ENCODE measurements around the gene PET100.

PET100 gene

DNA sequence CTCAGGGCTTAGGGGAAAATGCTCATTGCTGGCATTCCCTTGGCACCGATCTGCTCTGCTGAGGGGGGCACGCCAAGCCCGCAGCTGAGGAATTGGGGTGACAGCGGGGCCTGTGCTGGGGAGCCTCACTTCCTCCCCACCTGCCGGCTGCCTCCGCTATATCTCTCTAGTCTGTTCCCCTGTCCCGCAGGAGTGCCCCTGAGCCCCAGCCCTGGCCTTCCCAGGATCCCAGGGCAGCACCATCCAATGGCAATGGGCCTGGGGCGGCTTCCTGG, 16.8 kb downstream of the PET100 start:
- no peaks in the 10 kb centered on the region for H3K9me2 ChIP-seq (replicated peaks; ENCODE audit: control insufficient read depth, low read length)
- H3K4me2 ChIP-seq (ENCODE audit: low read length): no peak overlapping the region
- TF ChIP-seq EZH2phosphoT487 (IDR thresholded peaks at IDR 0.05; ENCODE audit: borderline replicate concordance, low read length): no peak
- TF ChIP-seq, protein P1, sequence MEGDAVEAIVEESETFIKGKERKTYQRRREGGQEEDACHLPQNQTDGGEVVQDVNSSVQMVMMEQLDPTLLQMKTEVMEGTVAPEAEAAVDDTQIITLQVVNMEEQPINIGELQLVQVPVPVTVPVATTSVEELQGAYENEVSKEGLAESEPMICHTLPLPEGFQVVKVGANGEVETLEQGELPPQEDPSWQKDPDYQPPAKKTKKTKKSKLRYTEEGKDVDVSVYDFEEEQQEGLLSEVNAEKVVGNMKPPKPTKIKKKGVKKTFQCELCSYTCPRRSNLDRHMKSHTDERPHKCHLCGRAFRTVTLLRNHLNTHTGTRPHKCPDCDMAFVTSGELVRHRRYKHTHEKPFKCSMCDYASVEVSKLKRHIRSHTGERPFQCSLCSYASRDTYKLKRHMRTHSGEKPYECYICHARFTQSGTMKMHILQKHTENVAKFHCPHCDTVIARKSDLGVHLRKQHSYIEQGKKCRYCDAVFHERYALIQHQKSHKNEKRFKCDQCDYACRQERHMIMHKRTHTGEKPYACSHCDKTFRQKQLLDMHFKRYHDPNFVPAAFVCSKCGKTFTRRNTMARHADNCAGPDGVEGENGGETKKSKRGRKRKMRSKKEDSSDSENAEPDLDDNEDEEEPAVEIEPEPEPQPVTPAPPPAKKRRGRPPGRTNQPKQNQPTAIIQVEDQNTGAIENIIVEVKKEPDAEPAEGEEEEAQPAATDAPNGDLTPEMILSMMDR (IDR thresholded peaks at IDR 0.05; ENCODE audit: low read depth, low read length, poor library complexity, severe bottlenecking): no peak
- H3K27me3 ChIP-seq (ENCODE audit: control insufficient read depth, low read length): no peaks in the 10 kb centered on the region
- H3K9me3 ChIP-seq (ENCODE audit: control insufficient read depth, insufficient read depth, low read length): no peaks in the 10 kb centered on the region
- H3K79me2 ChIP-seq (ENCODE audit: control insufficient read depth, low read length): no peaks in the 10 kb centered on the region
- no peaks in the 10 kb centered on the region for H4K20me1 ChIP-seq (ENCODE audit: control insufficient read depth, insufficient read depth, low read depth, low read length)
- H3K36me3 ChIP-seq (ENCODE audit: control insufficient read depth, low read length): peaks cover 3% of the 10 kb centered on the region; the same call in 1 of the 2 replicates
- H3F3A ChIP-seq (ENCODE audit: control insufficient read depth, insufficient read depth): 0 out of 2 replicates have a peak, but pooled peaks cover 3% of the 10 kb centered on the region
- peaks cover 40% of the 10 kb centered on the region for H3K4me1 ChIP-seq (ENCODE audit: control insufficient read depth, low read length)
- H3K27ac ChIP-seq (ENCODE audit: low read depth, low read length): no peak overlapping the region
- no peak overlapping the region for H3K4me3 ChIP-seq (ENCODE audit: low read length)

DNA sequence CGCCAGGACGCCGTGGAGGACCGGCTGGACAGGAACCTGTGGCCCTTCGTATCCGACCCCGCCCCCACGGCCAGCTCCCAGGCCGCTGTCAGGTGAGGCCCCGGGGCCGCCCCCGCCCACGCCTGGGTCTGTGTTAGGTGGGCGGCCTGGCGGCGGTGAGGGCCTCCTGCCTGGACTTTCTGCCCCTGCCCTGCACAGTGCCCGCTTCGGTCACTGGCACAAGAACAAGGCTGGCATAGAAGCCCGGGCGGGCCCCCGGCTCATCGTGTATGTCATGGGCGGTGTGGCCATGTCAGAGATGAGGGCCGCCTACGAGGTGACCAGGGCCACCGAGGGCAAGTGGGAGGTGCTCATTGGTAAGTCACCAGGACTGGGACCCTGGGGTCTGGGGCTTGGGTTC, 17.6 kb downstream of the PET100 start:
- H3K27me3 ChIP-seq (ENCODE audit: control insufficient read depth, low read length): no peaks in the 10 kb centered on the region
- no peak overlapping the region for H3K4me3 ChIP-seq (ENCODE audit: low read length)
- peaks cover 41% of the 10 kb centered on the region for H3K4me1 ChIP-seq (ENCODE audit: control insufficient read depth, low read length)
- 0 out of 2 replicates have a peak, but pooled peaks cover 3% of the 10 kb centered on the region for H3F3A ChIP-seq (ENCODE audit: control insufficient read depth, insufficient read depth)
- no peaks in the 10 kb centered on the region for H3K9me2 ChIP-seq (replicated peaks; ENCODE audit: control insufficient read depth, low read length)
- H4K20me1 ChIP-seq (ENCODE audit: control insufficient read depth, insufficient read depth, low read depth, low read length): no peaks in the 10 kb centered on the region
- H3K4me2 ChIP-seq (ENCODE audit: low read length): no peak overlapping the region
- H3K36me3 ChIP-seq (ENCODE audit: control insufficient read depth, low read length): peaks cover 3% of the 10 kb centered on the region; the same call in 1 of the 2 replicates
- TF ChIP-seq, protein P1 (IDR thresholded peaks at IDR 0.05; ENCODE audit: low read depth, low read length, poor library complexity, severe bottlenecking): no peak
- TF ChIP-seq EZH2phosphoT487 (IDR thresholded peaks at IDR 0.05; ENCODE audit: borderline replicate concordance, low read length): no peak
- no peaks in the 10 kb centered on the region for H3K9me3 ChIP-seq (ENCODE audit: control insufficient read depth, insufficient read depth, low read length)
- no peaks in the 10 kb centered on the region for H3K79me2 ChIP-seq (ENCODE audit: control insufficient read depth, low read length)
- no peak overlapping the region for H3K27ac ChIP-seq (ENCODE audit: low read depth, low read length)

DNA sequence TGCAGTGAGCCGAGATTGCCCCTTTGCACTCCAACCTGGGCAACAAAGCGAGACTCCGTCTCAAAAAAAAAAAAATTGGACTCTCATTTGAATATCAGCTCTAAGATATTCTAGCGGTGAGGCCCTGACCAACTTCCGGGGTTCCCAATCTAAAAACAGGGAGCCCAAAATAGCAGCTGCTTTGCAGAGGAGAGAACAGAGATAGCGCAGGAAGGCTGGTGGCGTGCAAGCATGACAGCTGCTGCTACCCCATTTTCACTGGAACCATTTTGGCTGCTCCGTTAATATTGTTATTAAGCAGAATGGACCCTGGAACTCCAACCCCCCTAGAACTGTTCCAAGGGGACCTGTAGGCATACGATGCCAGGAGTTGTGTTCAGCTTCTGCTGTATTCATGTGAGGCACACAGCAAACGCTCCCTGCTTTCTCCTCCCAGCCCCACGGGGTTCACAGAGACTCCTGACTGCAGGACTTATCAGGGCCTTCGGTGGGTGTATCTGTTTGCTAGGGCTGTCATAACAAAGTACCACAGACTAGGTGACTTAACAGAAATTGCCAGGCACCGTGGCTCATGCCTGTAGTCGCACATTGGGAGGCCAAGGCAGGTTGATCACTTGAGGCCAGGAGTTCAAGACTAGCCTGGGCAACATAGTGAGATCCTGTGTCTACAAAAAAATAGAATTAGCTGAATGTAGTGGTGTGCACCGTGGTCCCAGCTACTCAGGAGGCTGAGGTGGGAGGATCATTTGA, 18.8 kb downstream of the PET100 start:
- no peaks in the 10 kb centered on the region for H3K79me2 ChIP-seq (ENCODE audit: control insufficient read depth, low read length)
- peaks cover 45% of the 10 kb centered on the region for H3K4me1 ChIP-seq (ENCODE audit: control insufficient read depth, low read length)
- TF ChIP-seq, protein P1 (IDR thresholded peaks at IDR 0.05; ENCODE audit: low read depth, low read length, poor library complexity, severe bottlenecking): no peak
- TF ChIP-seq EZH2phosphoT487 (IDR thresholded peaks at IDR 0.05; ENCODE audit: borderline replicate concordance, low read length): no peak
- H3K27ac ChIP-seq (ENCODE audit: low read depth, low read length): peak overlapping the region; percentile 24; the same call in 1 of the 2 replicates
- H3K4me3 ChIP-seq (ENCODE audit: low read length): no peak overlapping the region
- no peaks in the 10 kb centered on the region; the same call in 1 of the 2 replicates for H3K36me3 ChIP-seq (ENCODE audit: control insufficient read depth, low read length)
- 0 out of 2 replicates have a peak, but pooled peaks cover 3% of the 10 kb centered on the region for H3F3A ChIP-seq (ENCODE audit: control insufficient read depth, insufficient read depth)
- H3K9me3 ChIP-seq (ENCODE audit: control insufficient read depth, insufficient read depth, low read length): no peaks in the 10 kb centered on the region
- H4K20me1 ChIP-seq (ENCODE audit: control insufficient read depth, insufficient read depth, low read depth, low read length): no peaks in the 10 kb centered on the region
- H3K9me2 ChIP-seq (replicated peaks; ENCODE audit: control insufficient read depth, low read length): no peaks in the 10 kb centered on the region
- H3K4me2 ChIP-seq (ENCODE audit: low read length): peak overlapping the region; percentile 34
- no peaks in the 10 kb centered on the region for H3K27me3 ChIP-seq (ENCODE audit: control insufficient read depth, low read length)
